HG03378 (cell line): Measurements from ENCODE around the gene DRD4.
"Not testable (repeated sequence)": the region's sequence is repeated elsewhere in the genome, so short reads cannot be mapped to it uniquely, and the experiment has no call there.

ENCODE experiments used
- ATAC-seq: cut with Tn5 transposase; IDR thresholded peaks from one replicate; pipeline ENCODE4 v1.9.1; 2021; ENCODE audit warnings: mild to moderate bottlenecking, moderate library complexity; ENCODE audit not compliant: unreplicated experiment

Gene DRD4

DNA sequence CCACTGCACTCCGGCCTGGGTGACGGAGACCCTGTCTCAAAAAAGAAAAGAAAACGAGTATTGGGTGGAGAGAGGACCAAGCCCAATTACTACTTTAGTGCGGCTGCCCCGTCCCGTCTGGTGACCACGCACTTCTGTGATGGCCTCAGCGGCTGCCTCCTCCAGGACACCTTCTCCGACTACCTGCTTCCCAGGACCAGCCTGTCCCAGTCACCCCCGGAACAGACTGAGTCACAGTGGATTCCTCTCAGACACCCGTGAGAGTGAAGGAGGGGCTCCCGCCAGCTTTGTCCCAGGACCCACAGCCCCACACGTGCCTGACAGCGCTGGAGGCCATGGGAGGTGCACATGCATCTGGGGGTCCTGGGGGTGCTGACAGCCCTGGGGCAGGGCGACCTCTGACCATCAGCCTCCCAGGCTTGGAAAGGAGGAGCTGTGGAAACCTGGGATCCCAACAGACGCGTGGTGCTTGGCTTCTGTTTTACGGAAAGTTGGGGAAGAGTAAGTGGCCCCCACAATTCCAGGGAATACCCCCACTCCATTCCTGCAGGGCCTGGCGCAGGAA is 4.8 kb downstream of the DRD4 start:
- ATAC-seq: no peak

DNA sequence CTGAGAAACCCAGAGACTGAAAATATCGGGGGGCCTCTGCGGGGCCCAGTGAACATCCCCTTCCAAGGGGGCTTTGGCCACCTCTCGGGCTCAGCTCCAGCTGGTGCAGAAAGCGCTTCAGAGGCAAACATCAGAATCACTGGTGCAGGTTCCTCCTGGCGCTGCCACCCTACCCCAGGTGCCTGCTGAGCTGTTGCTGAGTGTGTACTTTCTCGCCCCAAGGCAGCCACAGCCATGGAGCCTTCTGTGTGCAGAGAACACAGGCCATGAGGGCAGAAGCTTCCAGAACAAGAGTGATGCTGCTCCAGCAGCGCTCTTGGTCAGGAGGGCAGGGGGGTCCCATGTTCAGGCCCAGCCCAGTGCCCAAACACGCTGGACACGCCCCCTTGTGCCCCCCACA is 6.3 kb downstream of the DRD4 start:
- no peak for ATAC-seq

- ATAC-seq: no peak
Measured at GRCh38 chr11:643849-644738, 7.0 kb downstream of the DRD4 start.

DNA sequence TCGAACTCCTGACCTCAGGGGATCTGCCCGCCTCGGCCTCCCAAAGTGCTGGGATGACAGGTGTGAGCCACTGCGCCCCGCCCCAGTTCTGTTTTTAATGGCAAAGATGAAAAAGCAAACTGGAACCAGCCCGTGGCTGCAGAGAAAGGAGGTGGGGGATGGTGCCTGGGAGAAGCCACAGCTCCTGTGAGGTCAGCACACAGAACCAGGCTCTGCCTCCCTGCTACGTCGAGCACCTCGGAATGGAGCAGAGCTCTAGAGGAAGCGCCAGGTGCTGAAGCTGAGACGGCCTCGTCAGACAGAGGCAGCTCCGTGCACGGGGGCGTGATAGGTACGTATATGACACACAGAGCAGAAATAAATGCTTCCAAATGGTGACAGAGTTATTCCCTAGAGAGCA is 8.5 kb downstream of the DRD4 start:
- no peak for ATAC-seq

- ATAC-seq: no peak
Measured at GRCh38 chr11:646214-646613, 9.1 kb downstream of the DRD4 start.

- ATAC-seq: not testable (repeated sequence)
Measured at GRCh38 chr11:647672-648158, 10.6 kb downstream of the DRD4 start.

GRCh38 chr11:650482-650881 is 13.4 kb downstream of the DRD4 start:
- no peak for ATAC-seq

DNA sequence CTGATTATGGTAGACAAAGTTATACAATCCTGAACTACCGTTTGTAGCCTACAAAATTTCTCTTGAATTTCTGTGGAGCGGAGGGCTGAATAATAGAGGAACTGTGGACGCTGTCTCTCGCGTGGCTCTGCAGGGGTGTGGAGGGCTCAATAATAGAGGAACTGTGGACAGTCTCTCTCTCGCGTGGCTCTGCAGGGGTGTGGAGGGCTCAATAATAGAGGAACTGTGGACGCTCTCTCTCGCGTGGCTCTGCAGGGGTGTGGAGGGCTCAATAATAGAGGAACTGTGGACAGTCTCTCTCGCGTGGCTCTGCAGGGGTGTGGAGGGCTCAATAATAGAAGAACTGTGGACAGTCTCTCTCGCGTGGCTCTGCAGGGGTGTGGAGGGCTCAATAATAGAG is 16.1 kb downstream of the DRD4 start:
- not testable (repeated sequence) for ATAC-seq

DNA sequence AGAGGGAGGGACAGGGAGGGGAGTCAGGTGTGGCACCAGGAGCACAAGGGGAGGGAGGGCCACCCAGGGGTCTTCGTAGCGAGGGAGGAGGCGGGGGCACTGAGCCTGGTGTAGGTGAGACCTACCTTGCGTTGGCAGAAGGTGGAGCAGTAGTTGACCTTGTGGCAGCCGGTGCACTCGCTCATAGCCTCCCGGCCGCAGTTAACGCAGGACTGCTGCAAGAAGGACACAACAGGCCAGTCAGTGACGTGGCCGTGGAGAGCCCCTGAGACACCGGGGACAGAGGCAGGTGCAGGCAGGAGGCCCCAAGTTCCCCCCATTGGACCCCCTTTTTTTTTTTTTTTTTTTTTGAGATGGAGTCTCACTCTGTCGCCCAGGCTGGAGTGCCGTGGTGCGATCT is 16.8 kb downstream of the DRD4 start:
- ATAC-seq: no peak

DNA sequence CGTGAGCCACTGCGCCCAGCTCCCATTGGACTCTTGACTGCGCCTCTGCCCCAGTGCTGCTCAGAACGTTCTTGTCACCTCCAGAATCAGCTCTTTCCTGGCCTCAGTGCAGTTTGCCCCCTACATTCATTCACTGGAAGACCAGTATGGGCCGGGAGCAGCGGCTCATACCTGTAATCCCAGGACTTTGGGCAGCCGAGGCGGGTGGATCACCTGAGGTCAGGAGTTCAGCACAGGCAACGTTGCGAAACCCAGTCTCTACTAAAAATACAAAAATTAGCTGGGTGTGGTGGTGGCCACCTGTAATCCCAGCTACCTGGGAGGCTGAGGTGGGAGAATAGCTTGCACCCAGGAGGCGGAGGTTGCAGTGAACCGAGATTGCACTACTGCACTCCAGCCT is 17.4 kb downstream of the DRD4 start:
- not testable (repeated sequence) for ATAC-seq

DNA sequence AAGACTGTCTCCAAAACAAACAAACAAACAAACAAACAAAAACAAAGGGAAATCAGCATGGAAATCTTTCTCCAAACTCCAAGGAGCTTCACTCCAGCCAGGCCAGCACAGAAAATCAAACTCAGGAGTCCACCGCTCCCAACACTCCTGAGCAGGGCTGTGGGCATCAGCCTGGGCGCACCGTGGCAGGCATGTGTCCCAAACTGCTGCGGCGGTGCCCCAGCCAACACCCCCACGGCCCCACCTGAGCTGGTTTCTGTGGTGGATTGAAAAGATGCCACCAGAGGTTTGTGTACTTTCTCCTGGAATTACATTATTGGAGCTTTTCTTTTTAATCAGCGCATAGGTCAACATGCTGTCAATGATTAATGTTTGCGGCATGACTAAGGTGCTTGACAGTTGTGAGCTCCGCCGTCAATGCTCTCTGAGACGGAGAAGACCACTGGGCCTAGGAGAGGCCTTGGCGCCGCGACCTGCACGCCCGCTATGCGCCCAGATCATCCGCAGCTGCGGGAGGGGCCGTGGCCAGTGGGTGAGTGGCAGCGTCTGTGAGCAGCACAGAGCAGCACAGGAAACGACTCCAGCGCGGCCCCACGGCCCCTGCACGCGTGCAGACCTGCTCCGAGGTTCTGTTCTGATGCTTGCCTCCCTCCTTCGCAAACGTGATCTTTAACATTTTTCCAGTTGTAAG is 18.1 kb downstream of the DRD4 start:
- ATAC-seq: no peak

- no peak for ATAC-seq
Measured at GRCh38 chr11:656426-656825, 19.4 kb downstream of the DRD4 start.

- no peak for ATAC-seq
Measured at GRCh38 chr11:656866-657265, 19.8 kb downstream of the DRD4 start.

DNA sequence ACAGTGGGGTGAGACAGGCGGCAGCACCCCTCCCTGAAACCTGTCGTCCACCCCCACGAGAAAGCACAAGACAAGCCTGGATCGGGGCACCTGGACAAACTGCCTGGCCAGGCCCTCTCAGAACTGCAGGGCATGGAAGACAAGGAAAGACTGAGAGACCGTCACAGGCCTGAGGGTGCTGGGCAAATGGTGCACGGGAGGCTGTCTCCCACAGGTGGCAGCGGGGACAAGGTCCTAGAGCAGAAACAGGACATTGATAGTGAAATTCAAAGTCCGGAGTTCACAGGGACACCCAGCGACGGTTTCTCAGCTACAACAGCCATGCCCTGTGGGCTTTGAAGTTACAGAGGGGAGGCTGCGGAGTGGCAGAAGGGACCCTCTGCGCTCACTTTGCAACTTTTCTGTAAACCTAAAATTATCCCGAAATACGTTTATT is 20.6 kb downstream of the DRD4 start:
- ATAC-seq: no peak

GRCh38 chr11:659532-660085 is 22.5 kb downstream of the DRD4 start:
- ATAC-seq: no peak

- ATAC-seq: no peak
Measured at GRCh38 chr11:660281-660680, 23.2 kb downstream of the DRD4 start.

GRCh38 chr11:660681-661444 is 23.8 kb downstream of the DRD4 start:
- ATAC-seq: no peak

DNA sequence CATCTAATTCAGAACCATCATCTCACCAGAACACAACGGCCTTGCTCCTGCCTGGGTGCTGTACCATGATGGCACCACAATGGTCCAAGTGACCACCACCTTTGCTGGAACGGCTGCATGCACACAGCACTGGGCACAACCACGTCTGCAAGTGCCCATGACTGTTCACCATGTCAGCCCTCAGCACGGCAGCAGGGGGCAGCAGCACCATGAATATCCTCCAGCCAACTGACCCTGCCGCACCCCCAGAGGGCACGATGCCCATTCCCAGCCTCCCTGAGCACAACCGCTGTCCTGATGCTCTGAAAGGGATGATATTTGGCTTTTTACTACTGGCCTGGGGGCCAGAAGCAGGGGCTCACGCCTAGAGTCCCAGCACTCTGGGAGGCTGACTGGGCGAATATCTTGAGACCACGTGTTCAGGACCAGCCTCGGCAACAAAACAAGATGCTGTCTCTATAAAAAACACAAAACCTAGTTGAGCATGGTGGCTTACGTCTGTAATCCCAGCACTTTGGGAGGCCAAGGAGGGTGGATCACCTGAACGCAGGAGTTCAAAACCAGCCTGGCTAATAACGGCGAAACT is 25.7 kb downstream of the DRD4 start:
- ATAC-seq: no peak

- no peak for ATAC-seq
Measured at GRCh38 chr11:665062-665703, 28.1 kb downstream of the DRD4 start.
